ENCODE data around the gene WDR70.
"Not testable (repeated sequence)": the region's sequence is repeated elsewhere in the genome, so short reads cannot be mapped to it uniquely, and the experiment has no call there.

WDR70 gene

DNA sequence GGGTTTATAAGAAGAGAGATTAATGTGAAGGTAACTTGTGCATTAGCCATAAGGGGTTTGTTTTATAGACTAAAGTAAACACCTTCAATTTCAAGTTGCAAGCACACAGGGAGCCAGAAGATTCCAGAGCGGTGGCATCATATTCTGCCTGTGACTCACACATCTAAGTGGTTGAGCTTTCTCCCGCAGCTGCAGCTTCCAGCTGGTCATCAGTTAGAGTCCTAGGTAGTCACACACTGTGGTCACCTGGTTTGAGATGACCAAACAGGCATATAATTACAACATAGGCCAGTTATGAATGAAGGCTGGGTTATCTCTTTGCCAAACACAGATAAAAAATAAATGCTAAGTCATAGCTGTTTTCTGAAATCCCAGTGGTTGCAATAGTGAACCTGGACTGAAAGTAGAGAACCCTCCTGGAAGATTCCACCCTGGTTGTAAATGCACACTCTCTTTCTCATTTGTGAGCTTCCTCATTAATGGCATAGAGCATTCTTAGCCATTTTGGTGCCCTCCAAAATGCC, 289.5 kb downstream of the WDR70 start:
- H3K36me3 ChIP-seq (ENCODE audit: insufficient read depth, low read length), result no peaks in the 10 kb centered on the region
- H3K4me1 ChIP-seq (ENCODE audit: insufficient read depth, low read length), result peaks cover 44% of the 10 kb centered on the region
- peak overlapping the region; percentile 63 for H3K27ac ChIP-seq (ENCODE audit: low read depth, low read length)
- no peak overlapping the region for H3K9ac ChIP-seq (ENCODE audit: low read length)
- H3K4me3 ChIP-seq (ENCODE audit: low read depth in 1 of 2, low read length in 2 of 2), result no peak overlapping the region
- H3K27me3 ChIP-seq (ENCODE audit: control insufficient read depth in 1 of 2, insufficient read depth in 2 of 2, low read length in 2 of 2), result no peaks in the 10 kb centered on the region
- no peaks in the 10 kb centered on the region for H3K9me3 ChIP-seq (ENCODE audit: low read length)

- H3K36me3 ChIP-seq (ENCODE audit: insufficient read depth, low read length); H3K9me3 ChIP-seq (ENCODE audit: low read length); H3K27ac ChIP-seq (ENCODE audit: low read depth, low read length); H3K4me3 ChIP-seq (ENCODE audit: low read depth in 1 of 2, low read length in 2 of 2); H3K9ac ChIP-seq (ENCODE audit: low read length); H3K27me3 ChIP-seq (ENCODE audit: control insufficient read depth in 1 of 2, insufficient read depth in 2 of 2, low read length in 2 of 2): not testable (repeated sequence)
- H3K4me1 ChIP-seq (ENCODE audit: insufficient read depth, low read length), result peaks cover 17% of the 10 kb centered on the region
Observed at GRCh38 chr5:37672118-37672588, 293.0 kb downstream of the WDR70 start.

GRCh38 chr5:37674361-37674760, 295.2 kb downstream of the WDR70 start:
- not testable (repeated sequence) for H3K9ac ChIP-seq (ENCODE audit: low read length); H3K4me1 ChIP-seq (ENCODE audit: insufficient read depth, low read length); H3K27me3 ChIP-seq (ENCODE audit: control insufficient read depth in 1 of 2, insufficient read depth in 2 of 2, low read length in 2 of 2); H3K4me3 ChIP-seq (ENCODE audit: low read depth in 1 of 2, low read length in 2 of 2); H3K9me3 ChIP-seq (ENCODE audit: low read length); H3K27ac ChIP-seq (ENCODE audit: low read depth, low read length); H3K36me3 ChIP-seq (ENCODE audit: insufficient read depth, low read length)

DNA sequence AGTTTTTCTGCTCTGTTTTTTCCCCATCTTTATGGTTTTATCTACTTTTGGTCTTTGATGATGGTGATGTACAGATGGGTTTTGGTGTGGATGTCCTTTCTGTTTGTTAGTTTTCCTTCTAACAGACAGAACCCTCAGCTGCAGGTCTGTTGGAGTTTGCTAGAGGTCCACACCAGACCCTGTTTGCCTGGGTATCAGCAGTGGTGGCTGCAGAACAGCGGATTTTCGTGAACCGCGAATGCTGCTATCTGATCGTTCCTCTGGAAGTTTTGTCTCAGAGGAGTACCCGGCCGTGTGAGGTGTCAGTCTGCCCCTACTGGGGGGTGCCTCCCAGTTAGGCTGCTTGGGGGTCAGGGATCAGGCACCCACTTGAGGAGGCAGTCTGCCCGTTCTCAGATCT, 300.2 kb downstream of the WDR70 start:
- H3K9me3 ChIP-seq (ENCODE audit: low read length); H3K36me3 ChIP-seq (ENCODE audit: insufficient read depth, low read length); H3K4me3 ChIP-seq (ENCODE audit: low read depth in 1 of 2, low read length in 2 of 2); H3K27me3 ChIP-seq (ENCODE audit: control insufficient read depth in 1 of 2, insufficient read depth in 2 of 2, low read length in 2 of 2); H3K27ac ChIP-seq (ENCODE audit: low read depth, low read length); H3K9ac ChIP-seq (ENCODE audit: low read length); H3K4me1 ChIP-seq (ENCODE audit: insufficient read depth, low read length): not testable (repeated sequence)

- not testable (repeated sequence) for H3K4me1 ChIP-seq (ENCODE audit: insufficient read depth, low read length); H3K36me3 ChIP-seq (ENCODE audit: insufficient read depth, low read length); H3K9ac ChIP-seq (ENCODE audit: low read length); H3K27ac ChIP-seq (ENCODE audit: low read depth, low read length); H3K27me3 ChIP-seq (ENCODE audit: control insufficient read depth in 1 of 2, insufficient read depth in 2 of 2, low read length in 2 of 2); H3K4me3 ChIP-seq (ENCODE audit: low read depth in 1 of 2, low read length in 2 of 2); H3K9me3 ChIP-seq (ENCODE audit: low read length)
Observed at GRCh38 chr5:37679903-37680302, 300.8 kb downstream of the WDR70 start.

DNA sequence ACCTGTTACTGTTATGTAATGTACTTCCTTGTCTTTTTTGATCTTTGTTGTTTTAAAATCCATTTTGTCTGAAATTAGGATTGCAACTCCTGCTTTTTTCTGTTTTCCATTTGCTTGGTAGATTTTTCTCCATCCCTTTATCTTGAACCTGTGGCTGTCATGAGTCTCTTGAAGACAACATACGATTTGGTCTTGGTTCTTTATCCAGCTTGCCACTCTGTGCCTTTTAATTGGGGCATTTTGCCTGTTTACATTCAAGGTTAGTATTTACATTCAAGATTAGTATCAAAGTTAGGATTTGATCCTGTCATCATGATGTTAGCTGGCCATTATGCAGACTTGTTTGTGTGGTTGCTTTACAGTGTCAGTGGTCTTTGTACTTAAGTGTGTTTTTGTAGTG, 304.0 kb downstream of the WDR70 start:
- Histone ChIP-seq H3K9ac (ENCODE audit: low read length) (no peak overlapping the region), H3K9me3 (ENCODE audit: low read length) (no peaks in the 10 kb centered on the region), H3K27me3 (ENCODE audit: control insufficient read depth in 1 of 2, insufficient read depth in 2 of 2, low read length in 2 of 2) (no peaks in the 10 kb centered on the region), H3K27ac (ENCODE audit: low read depth, low read length) (no peak overlapping the region), H3K36me3 (ENCODE audit: insufficient read depth, low read length) (no peaks in the 10 kb centered on the region), H3K4me3 (ENCODE audit: low read depth in 1 of 2, low read length in 2 of 2) (no peak overlapping the region), H3K4me1 (ENCODE audit: insufficient read depth, low read length) (no peaks in the 10 kb centered on the region)

- Histone ChIP-seq H3K27ac (ENCODE audit: low read depth, low read length) (no peak overlapping the region), H3K9me3 (ENCODE audit: low read length) (no peaks in the 10 kb centered on the region), H3K9ac (ENCODE audit: low read length) (no peak overlapping the region), H3K36me3 (ENCODE audit: insufficient read depth, low read length) (no peaks in the 10 kb centered on the region), H3K4me1 (ENCODE audit: insufficient read depth, low read length) (no peaks in the 10 kb centered on the region), H3K4me3 (ENCODE audit: low read depth in 1 of 2, low read length in 2 of 2) (no peak overlapping the region), H3K27me3 (ENCODE audit: control insufficient read depth in 1 of 2, insufficient read depth in 2 of 2, low read length in 2 of 2) (no peaks in the 10 kb centered on the region)
Observed at GRCh38 chr5:37685211-37685610, 306.1 kb downstream of the WDR70 start.

DNA sequence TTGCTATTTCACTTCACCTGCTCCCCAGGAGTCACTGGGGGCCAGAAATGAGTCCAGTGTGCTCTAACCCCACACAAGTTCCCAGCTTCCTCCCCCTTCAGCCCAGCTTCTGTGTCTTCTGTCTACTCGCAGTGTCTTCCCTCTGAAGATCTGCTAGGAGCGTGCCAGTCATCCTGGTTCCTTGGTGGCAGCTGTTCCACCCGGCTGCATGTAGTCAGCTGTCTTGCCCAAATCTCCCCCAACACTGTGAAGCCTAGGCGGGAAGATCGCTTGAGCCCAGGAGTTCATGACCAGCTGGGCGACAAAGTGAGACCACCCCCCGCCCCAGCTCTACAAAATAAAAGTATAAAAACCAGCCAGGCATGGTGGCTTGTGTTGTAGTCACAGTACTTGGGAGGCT, 306.7 kb downstream of the WDR70 start:
- Histone ChIP-seq H3K27ac (ENCODE audit: low read depth, low read length) (no peak overlapping the region), H3K9ac (ENCODE audit: low read length) (no peak overlapping the region), H3K27me3 (ENCODE audit: control insufficient read depth in 1 of 2, insufficient read depth in 2 of 2, low read length in 2 of 2) (no peaks in the 10 kb centered on the region), H3K4me3 (ENCODE audit: low read depth in 1 of 2, low read length in 2 of 2) (no peak overlapping the region), H3K36me3 (ENCODE audit: insufficient read depth, low read length) (no peaks in the 10 kb centered on the region), H3K4me1 (ENCODE audit: insufficient read depth, low read length) (no peaks in the 10 kb centered on the region), H3K9me3 (ENCODE audit: low read length) (no peaks in the 10 kb centered on the region)

DNA sequence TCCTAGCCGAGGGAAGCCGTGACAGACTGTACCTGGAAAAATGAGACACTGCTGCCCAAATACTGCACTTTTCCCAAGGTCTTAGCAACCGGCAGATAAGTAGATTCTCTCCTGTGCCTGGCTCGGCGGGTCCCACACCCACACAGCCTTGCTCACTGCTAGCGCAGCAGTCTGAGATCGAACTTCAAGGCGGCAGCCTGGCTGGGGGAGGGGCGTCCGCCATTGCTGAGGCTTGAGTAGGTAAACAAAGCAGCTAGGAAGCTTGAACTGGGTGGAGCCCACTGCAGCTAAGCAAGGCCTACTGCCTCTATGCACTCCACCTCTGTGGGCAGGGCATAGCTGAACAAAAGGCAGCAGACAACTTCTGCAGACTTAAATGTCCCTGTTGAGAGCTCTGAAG, 309.8 kb downstream of the WDR70 start:
- not testable (repeated sequence) for H3K36me3 ChIP-seq (ENCODE audit: insufficient read depth, low read length); H3K9ac ChIP-seq (ENCODE audit: low read length); H3K4me3 ChIP-seq (ENCODE audit: low read depth in 1 of 2, low read length in 2 of 2); H3K27ac ChIP-seq (ENCODE audit: low read depth, low read length); H3K9me3 ChIP-seq (ENCODE audit: low read length); H3K27me3 ChIP-seq (ENCODE audit: control insufficient read depth in 1 of 2, insufficient read depth in 2 of 2, low read length in 2 of 2); H3K4me1 ChIP-seq (ENCODE audit: insufficient read depth, low read length)

- H3K27ac ChIP-seq (ENCODE audit: low read depth, low read length); H3K9ac ChIP-seq (ENCODE audit: low read length); H3K36me3 ChIP-seq (ENCODE audit: insufficient read depth, low read length); H3K4me1 ChIP-seq (ENCODE audit: insufficient read depth, low read length); H3K27me3 ChIP-seq (ENCODE audit: control insufficient read depth in 1 of 2, insufficient read depth in 2 of 2, low read length in 2 of 2); H3K9me3 ChIP-seq (ENCODE audit: low read length); H3K4me3 ChIP-seq (ENCODE audit: low read depth in 1 of 2, low read length in 2 of 2): not testable (repeated sequence)
Observed at GRCh38 chr5:37694333-37694732, 315.2 kb downstream of the WDR70 start.

DNA sequence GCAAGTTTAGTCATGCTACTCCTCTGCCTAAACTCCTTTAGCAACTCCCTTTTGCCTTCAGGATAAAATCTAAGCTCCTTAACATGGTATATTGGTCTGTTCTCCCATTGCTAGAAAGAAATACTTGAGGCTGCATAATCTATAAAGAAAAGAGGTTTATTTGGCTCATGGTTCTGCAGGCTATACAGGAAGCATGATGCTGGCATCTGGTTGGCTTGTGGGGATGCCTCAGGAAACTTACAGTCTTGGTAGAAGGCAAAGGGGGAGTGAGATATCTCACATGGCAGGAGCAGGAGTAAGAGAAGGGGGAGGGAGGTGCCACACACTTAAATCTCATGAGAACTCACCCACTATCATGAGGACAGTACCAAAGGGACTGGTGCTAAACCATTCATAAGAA, 315.7 kb downstream of the WDR70 start:
- no peak overlapping the region for H3K4me3 ChIP-seq (ENCODE audit: low read depth in 1 of 2, low read length in 2 of 2)
- no peak overlapping the region for H3K9ac ChIP-seq (ENCODE audit: low read length)
- no peaks in the 10 kb centered on the region for H3K27me3 ChIP-seq (ENCODE audit: control insufficient read depth in 1 of 2, insufficient read depth in 2 of 2, low read length in 2 of 2)
- no peak overlapping the region for H3K27ac ChIP-seq (ENCODE audit: low read depth, low read length)
- no peaks in the 10 kb centered on the region for H3K9me3 ChIP-seq (ENCODE audit: low read length)
- no peaks in the 10 kb centered on the region for H3K36me3 ChIP-seq (ENCODE audit: insufficient read depth, low read length)
- H3K4me1 ChIP-seq (ENCODE audit: insufficient read depth, low read length), result no peaks in the 10 kb centered on the region

GRCh38 chr5:37695647-37696046, 316.5 kb downstream of the WDR70 start:
- Histone ChIP-seq H3K4me1 (ENCODE audit: insufficient read depth, low read length) (no peaks in the 10 kb centered on the region), H3K9ac (ENCODE audit: low read length) (no peak overlapping the region), H3K4me3 (ENCODE audit: low read depth in 1 of 2, low read length in 2 of 2) (no peak overlapping the region), H3K9me3 (ENCODE audit: low read length) (no peaks in the 10 kb centered on the region), H3K27ac (ENCODE audit: low read depth, low read length) (no peak overlapping the region), H3K27me3 (ENCODE audit: control insufficient read depth in 1 of 2, insufficient read depth in 2 of 2, low read length in 2 of 2) (no peaks in the 10 kb centered on the region), H3K36me3 (ENCODE audit: insufficient read depth, low read length) (no peaks in the 10 kb centered on the region)
